IPS DF 6.9 (cell line): ENCODE measurements around the gene JAZF1.
"Not testable (repeated sequence)": the region's sequence is repeated elsewhere in the genome, so short reads cannot be mapped to it uniquely, and the experiment has no call there.

Experiments
- DNase-seq: peaks from one replicate; pipeline ENCODE4 v3.0.0-alpha.2; 2013; ENCODE audit warnings: low read depth, low spot score
- H3K27ac ChIP-seq: one replicate; pipeline ENCODE4 v1.5.1; 2013; ENCODE audit warnings: low read length, control low read depth
- H3K27me3 ChIP-seq: 2 replicates; pipeline ENCODE4 v1.6.1; 2013; ENCODE audit warnings: mild to moderate bottlenecking, low read length; ENCODE audit not compliant: control insufficient read depth, insufficient read depth
- H3K36me3 ChIP-seq: 2 replicates; pipeline ENCODE4 v1.6.1; 2013; ENCODE audit warnings: low read length; ENCODE audit not compliant: control insufficient read depth, insufficient read depth
- H3K4me1 ChIP-seq: 2 replicates; pipeline ENCODE4 v1.6.1; 2013; ENCODE audit warnings: low read length; ENCODE audit not compliant: control insufficient read depth, insufficient read depth
- H3K4me3 ChIP-seq: 2 replicates; pipeline ENCODE4 v1.5.1; 2013; ENCODE audit warnings: mild to moderate bottlenecking, low read length
- H3K9me3 ChIP-seq: 2 replicates; pipeline ENCODE4 v1.6.1; 2013; ENCODE audit warnings: low read length, inconsistent platforms; ENCODE audit not compliant: control insufficient read depth, insufficient read depth
- WGBS: extraction: QIAGEN DNeasy Blood & Tissue Kit; methylation state at CpG from one replicate; pipeline ENCODE4 v1.1.7; 2013; ENCODE audit warnings: mixed read lengths, missing lambda C conversion rate; ENCODE audit not compliant: insufficient read length, insufficient coverage; 5-methylcytosine and 5-hydroxymethylcytosine counted together

Gene JAZF1

DNA sequence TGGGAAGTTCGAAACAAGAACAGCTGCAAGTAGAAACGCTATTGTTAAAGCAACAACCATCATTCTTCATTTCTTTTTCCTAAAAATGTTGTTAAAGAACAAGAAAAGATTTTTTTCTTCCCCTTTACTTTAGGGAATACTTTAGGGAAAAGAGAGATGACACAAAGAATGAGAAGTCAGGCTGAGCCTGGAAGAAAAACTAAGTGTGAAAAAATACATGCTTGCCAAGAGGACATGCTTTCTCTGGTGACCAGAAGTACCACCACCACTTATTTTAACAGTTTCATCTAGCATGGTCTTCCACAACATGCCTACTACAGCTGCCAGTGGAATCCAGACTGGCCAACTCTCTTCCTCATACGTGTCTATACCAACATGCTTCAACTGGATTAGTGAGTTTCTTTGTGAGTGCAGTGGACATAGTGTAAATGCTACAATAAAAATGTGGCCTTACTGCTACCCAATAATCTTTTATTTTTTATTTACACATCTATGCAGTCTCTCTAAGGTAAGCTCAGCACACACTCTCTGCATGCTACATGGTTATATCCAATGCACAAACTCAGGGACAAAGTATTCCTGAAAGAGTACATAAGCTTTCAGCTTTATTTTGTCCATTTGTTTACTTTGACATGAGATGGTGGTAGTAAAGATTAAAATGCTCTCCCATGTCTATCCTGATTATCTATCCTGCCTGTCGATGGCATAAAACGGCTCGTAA, 244.4 kb downstream of the JAZF1 start:
- Histone ChIP-seq H3K27me3 (no peaks in the 10 kb centered on the region), H3K36me3 (no peaks in the 10 kb centered on the region), H3K27ac (no peak overlapping the region), H3K4me3 (no peak overlapping the region), H3K4me1 (peaks cover 2% of the 10 kb centered on the region; the same call in 1 of the 2 replicates), H3K9me3 (no peaks in the 10 kb centered on the region)
- no CpG with 5 or more reads among the region's 6 CpGs for WGBS
- DNase-seq: no peak

DNA sequence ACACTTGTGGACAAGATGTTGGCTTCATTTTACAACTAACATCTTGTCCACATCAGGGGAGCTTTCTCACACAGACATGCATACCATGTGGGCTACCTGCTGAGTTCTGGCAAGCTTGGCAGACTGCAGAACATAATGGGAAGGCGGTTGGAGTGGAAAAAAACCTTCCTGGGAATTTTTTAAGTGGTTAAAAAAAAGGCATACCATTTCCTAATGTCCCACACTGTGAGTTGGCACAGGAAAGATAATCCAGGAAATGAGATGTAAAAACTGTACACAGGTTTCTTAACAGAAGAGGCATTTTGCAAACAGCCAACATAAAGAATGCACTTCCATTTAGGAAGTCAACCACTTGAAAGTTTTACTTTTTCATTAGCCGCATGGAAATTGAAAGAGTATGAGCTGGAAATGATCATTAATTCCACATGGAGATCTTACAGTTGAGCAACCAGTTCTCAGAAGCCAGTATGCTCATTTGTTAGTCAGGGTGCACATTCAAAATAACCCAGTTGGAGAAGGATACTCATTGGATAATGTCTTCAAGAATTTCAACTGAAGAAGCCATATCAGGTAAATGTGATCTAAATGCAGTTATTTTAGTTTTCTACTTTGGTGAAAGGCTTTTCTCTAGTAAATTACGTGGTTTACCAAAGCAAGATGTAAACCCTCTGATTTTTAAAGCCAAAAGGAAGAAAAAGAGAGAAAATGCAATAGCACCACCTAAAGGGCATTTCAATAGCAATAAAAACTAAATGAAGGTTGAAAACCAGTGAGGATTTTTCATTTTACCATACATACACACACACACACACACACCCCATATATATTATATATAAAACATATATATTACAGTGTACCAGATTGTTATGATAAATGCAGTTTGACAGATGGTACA, 246.7 kb downstream of the JAZF1 start:
- Histone ChIP-seq H3K4me3 (no peak overlapping the region), H3K27me3 (no peaks in the 10 kb centered on the region), H3K4me1 (peaks cover 2% of the 10 kb centered on the region; the same call in 1 of the 2 replicates), H3K36me3 (no peaks in the 10 kb centered on the region), H3K27ac (no peak overlapping the region), H3K9me3 (no peaks in the 10 kb centered on the region)
- no CpG with 5 or more reads among the region's 3 CpGs for WGBS
- no peak for DNase-seq

DNA sequence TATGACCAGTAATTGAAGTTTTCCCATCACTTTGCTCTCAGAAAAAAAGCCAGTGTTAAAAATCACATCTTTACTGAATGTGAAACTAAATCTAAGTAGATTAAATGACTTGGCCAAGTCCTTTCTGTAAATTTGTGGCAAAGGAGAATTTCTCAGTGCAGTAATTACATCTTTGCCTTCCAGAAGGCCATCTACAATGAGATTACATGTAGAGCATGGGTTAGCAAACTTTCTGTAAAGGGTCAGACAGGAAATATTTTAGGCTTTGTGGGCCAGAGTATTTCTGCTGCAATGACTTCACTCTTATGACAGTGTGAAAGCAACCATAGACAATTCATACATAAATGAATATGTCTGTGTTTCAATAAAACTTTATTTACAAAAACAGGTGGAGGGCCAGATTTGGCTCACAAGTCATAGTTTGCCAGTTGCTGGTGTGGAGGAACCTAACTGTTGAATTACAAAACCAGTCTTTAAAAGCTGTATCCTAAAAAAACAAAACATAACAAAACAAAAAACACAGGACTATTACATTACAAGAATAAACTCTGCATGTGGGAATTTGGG, 249.6 kb downstream of the JAZF1 start:
- Histone ChIP-seq H3K36me3 (no peaks in the 10 kb centered on the region), H3K9me3 (no peaks in the 10 kb centered on the region), H3K27me3 (no peaks in the 10 kb centered on the region), H3K4me3 (no peak overlapping the region), H3K27ac (no peak overlapping the region), H3K4me1 (peaks cover 2% of the 10 kb centered on the region; the same call in 1 of the 2 replicates)
- DNase-seq: no peak

DNA sequence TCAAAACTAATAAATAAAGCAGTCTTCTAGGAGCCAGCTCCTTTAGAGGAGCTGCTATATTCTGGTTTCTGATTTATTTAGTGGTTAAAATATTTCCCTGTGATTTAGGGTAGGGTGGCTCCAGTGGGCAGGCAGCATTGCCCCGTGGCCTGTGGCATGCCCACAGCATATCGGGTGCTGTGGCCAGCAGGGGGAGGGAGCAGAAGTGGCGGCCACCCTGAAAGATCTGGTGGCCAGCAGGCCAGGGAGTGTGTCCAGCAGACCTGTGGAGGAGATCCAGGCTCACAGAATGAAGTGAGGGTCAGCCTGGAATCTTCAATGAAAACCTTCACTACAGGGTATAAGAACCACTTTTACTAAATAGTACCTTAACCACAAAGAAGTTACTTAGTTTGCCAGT, 251.5 kb downstream of the JAZF1 start:
- H3K4me3 ChIP-seq: no peak overlapping the region
- peaks cover 2% of the 10 kb centered on the region; the same call in 1 of the 2 replicates for H3K4me1 ChIP-seq
- no peaks in the 10 kb centered on the region for H3K36me3 ChIP-seq
- no peaks in the 10 kb centered on the region for H3K9me3 ChIP-seq
- H3K27ac ChIP-seq: no peak overlapping the region
- no peak for DNase-seq
- no CpG with 5 or more reads among the region's 3 CpGs for WGBS
- no peaks in the 10 kb centered on the region for H3K27me3 ChIP-seq

DNA sequence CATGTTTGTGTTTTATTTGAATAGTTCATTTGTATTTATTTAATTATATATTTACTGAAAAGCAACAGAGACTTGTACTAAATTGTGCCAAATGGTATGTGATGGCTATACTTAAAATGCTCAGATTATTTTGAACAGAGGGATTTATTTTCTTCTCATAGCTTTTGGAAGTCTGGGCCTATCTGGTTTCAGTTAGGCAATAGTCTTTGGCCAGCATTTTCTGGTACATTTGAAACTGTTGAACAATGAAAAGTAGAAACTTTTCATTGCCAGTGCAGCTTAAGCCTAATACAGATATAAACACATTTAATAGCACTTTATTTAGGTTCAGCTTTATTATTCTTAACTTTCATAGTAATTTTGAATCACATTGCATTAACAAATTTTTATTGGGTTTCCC, 252.6 kb downstream of the JAZF1 start:
- H3K36me3 ChIP-seq: no peaks in the 10 kb centered on the region
- H3K9me3 ChIP-seq: no peaks in the 10 kb centered on the region
- no peak overlapping the region for H3K27ac ChIP-seq
- no peaks in the 10 kb centered on the region for H3K27me3 ChIP-seq
- H3K4me1 ChIP-seq: peaks cover 3% of the 10 kb centered on the region; the same call in 1 of the 2 replicates
- H3K4me3 ChIP-seq: no peak overlapping the region
- no peak for DNase-seq

DNA sequence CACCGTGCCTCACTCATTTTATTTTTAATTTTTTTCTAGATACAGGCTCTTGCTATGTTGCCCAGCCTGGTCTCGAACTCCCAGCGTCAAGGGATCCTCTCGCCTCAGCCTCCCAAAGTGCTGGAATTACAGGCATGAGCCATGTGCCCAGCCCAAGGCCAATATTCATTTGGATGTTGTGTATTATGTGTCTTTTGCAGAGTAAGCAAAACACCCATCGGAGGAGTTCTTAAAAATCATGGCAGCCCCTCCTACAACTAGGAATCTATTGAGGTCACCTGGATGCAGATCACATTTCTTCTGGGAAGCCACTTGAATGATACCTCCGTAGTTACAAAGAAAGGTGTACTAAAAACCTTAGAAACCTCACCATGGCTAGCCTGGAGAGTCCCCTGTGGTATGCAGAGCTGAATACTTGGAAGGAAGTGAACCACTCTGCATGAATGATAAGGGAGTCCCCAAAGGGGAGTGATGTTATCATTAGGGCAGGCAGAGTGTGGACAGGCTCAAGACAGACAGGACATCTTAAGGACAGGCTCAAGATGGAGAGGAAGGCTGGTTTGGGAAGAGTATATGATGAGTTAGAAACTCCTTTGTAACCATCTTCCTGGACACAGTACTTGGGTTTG, 254.9 kb downstream of the JAZF1 start:
- DNase-seq: no peak
- no peak overlapping the region for H3K27ac ChIP-seq
- no CpG with 5 or more reads among the region's 6 CpGs for WGBS
- no peaks in the 10 kb centered on the region for H3K9me3 ChIP-seq
- peaks cover 2% of the 10 kb centered on the region; the same call in 1 of the 2 replicates for H3K4me1 ChIP-seq
- no peaks in the 10 kb centered on the region for H3K27me3 ChIP-seq
- H3K4me3 ChIP-seq: no peak overlapping the region
- no peaks in the 10 kb centered on the region for H3K36me3 ChIP-seq

DNA sequence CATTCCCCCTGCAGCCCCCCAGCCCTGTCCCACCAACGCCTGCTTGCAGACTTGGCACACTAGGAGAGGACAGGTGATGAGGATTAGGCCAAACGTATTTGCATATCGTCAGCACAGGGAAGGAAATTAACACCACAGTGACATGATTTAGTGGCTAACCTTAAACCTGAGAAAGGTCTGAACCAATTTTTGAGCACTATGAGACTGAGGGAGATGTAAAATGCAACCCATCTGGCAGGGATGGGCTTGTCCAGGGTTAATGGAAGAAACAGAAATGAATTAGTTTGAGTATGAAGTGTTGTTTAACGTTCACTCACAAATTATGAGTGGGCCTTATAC, 257.0 kb downstream of the JAZF1 start:
- Histone ChIP-seq H3K27ac (no peak overlapping the region), H3K36me3 (no peaks in the 10 kb centered on the region), H3K27me3 (no peaks in the 10 kb centered on the region), H3K9me3 (no peaks in the 10 kb centered on the region), H3K4me1 (peaks cover 2% of the 10 kb centered on the region; the same call in 1 of the 2 replicates), H3K4me3 (no peak overlapping the region)
- no peak for DNase-seq
- WGBS: no CpG with 5 or more reads among the region's 4 CpGs

DNA sequence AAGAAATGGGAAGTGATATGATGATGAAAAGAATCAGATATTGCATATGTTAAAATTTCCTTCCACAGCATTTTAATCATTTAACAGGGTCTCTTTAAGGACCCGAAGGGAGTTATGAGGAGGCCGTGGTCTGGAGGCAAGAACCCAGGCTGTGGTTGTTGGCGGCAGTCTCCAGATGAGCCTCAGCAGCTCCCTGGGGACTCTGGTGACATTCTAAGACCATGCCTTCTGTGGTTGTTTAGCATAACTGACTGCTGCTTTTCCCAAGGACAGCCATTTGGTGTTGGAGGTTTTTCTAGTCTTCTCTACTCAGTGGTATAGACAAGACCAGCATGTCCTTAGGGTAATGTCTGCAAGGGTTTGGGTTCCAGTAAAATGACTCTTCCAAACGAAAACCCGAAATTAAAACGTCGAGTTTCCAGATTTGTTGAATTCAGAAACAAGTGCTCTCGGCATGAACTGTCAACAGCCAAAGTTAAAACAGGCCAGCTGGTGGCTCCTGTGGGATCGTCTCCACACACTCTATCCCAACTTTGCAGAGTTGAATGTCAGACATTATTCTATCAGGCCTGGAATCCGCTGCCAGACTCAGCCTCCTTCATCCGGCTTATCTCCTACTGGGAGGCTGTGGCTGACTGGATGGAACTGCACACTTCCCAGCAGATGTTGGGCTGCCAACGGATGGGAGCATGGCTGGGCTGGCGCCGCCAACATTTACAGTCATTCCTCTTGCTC, 257.5 kb downstream of the JAZF1 start:
- no peaks in the 10 kb centered on the region for H3K27me3 ChIP-seq
- no CpG with 5 or more reads among the region's 14 CpGs for whole genome bisulfite sequencing
- no peak overlapping the region for H3K27ac ChIP-seq
- H3K36me3 ChIP-seq: no peaks in the 10 kb centered on the region
- H3K4me1 ChIP-seq: peaks cover 2% of the 10 kb centered on the region; the same call in 1 of the 2 replicates
- no peak for DNase-seq
- no peaks in the 10 kb centered on the region for H3K9me3 ChIP-seq
- no peak overlapping the region for H3K4me3 ChIP-seq

DNA sequence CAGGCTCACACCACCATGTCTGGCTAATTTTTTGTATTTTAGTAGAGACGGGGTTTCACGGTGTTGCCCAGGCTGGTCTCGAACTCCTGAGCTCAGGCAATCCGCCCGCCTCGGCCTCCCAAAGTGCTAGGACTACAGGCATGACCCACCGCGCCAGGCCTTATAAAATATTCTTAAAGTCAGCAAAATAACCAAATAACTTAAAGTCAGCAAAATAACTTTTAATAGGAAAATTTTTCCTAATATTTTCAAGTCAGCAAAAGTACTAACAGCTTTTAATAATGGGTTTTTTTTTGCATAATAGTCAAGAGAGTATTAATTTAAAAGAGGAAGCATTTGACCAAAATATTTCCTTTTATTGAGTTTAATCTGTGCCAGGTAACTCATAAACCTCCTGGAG, 258.2 kb downstream of the JAZF1 start:
- not testable (repeated sequence) for H3K4me1 ChIP-seq, H3K27me3 ChIP-seq, DNase-seq, H3K27ac ChIP-seq, H3K4me3 ChIP-seq, H3K9me3 ChIP-seq, H3K36me3 ChIP-seq
- WGBS: no CpG with 5 or more reads among the region's 8 CpGs
